ENCODE measurements around the gene SSBP3. TPM values are rescaled to one million over a fixed set of nuclear protein-coding genes. Genes with fewer than 3 reads are reported as not detected.

SSBP3 gene
- total RNA-seq, 1 donor from 2014 or later, result 29.7 TPM

- CTCF ChIA-PET, result interaction anchor here (0.6 kb wide), 1 partner anchor 73 kb away, joined by 4 read pairs; no protein-coding TSS in a partner anchor
- Mint-ChIP-seq H3K27me3 (no peaks in the 10 kb centered on the region), H3K9me3 (no peaks in the 10 kb centered on the region), H3K36me3 (ENCODE audit: low read depth) (peaks cover 5% of the 10 kb centered on the region), H3K27ac (no peak overlapping the region), H3K4me3 (no peak overlapping the region), H3K4me1 (peaks cover 16% of the 10 kb centered on the region)
- intact Hi-C loops (cut with micrococcal nuclease), result no loop called here
- POLR2A ChIA-PET, result no interaction called here
- ATAC-seq (ENCODE audit: low read depth) (no peak), DNase-seq (no peak)
- no peak for TF ChIP-seq CTCF (IDR thresholded peaks at IDR 0.05)
Observed at GRCh38 chr1:54283635-54284385, 122.4 kb downstream of the SSBP3 start.

GRCh38 chr1:54282101-54282847 is 123.9 kb downstream of the SSBP3 start:
- peaks cover 11% of the 10 kb centered on the region for H3K4me1 Mint-ChIP-seq
- intact Hi-C loops (cut with micrococcal nuclease), result no loop called here
- H3K4me3 Mint-ChIP-seq, result no peak overlapping the region
- POLR2A ChIA-PET, result interaction anchor here (0.5 kb wide), 1 partner anchor 26 kb away, joined by 4 read pairs; no protein-coding TSS in a partner anchor
- peaks cover 5% of the 10 kb centered on the region for H3K36me3 Mint-ChIP-seq (ENCODE audit: low read depth)
- H3K27me3 Mint-ChIP-seq, result no peaks in the 10 kb centered on the region
- CTCF ChIA-PET, result no interaction called here
- no peaks in the 10 kb centered on the region for H3K9me3 Mint-ChIP-seq
- H3K27ac Mint-ChIP-seq, result no peak overlapping the region
- ATAC-seq (ENCODE audit: low read depth) (no peak), DNase-seq (no peak)
- TF ChIP-seq CTCF (IDR thresholded peaks at IDR 0.05), result no peak

- ATAC-seq (ENCODE audit: low read depth) (no peak), DNase-seq (no peak)
- no peak overlapping the region for H3K4me3 Mint-ChIP-seq
- intact Hi-C loops (cut with micrococcal nuclease), result no loop called here
- H3K36me3 Mint-ChIP-seq (ENCODE audit: low read depth), result peaks cover 8% of the 10 kb centered on the region
- ChIA-PET POLR2A (no interaction called here), CTCF (no interaction called here)
- no peak for TF ChIP-seq CTCF (IDR thresholded peaks at IDR 0.05)
- H3K4me1 Mint-ChIP-seq, result peaks cover 8% of the 10 kb centered on the region
- no peaks in the 10 kb centered on the region for H3K9me3 Mint-ChIP-seq
- H3K27ac Mint-ChIP-seq, result no peak overlapping the region
- no peaks in the 10 kb centered on the region for H3K27me3 Mint-ChIP-seq
Observed at GRCh38 chr1:54280651-54281050, 125.5 kb downstream of the SSBP3 start.

GRCh38 chr1:54279457-54279856 is 126.7 kb downstream of the SSBP3 start:
- ChIA-PET POLR2A (no interaction called here), CTCF (no interaction called here)
- DNase-seq (no peak), ATAC-seq (ENCODE audit: low read depth) (no peak)
- Mint-ChIP-seq H3K27ac (no peak overlapping the region), H3K36me3 (ENCODE audit: low read depth) (peaks cover 8% of the 10 kb centered on the region), H3K4me3 (no peak overlapping the region), H3K4me1 (peaks cover 8% of the 10 kb centered on the region), H3K27me3 (no peaks in the 10 kb centered on the region), H3K9me3 (no peaks in the 10 kb centered on the region)
- no peak for TF ChIP-seq CTCF (IDR thresholded peaks at IDR 0.05)
- intact Hi-C loops (cut with micrococcal nuclease), result no loop called here

- peaks cover 8% of the 10 kb centered on the region for H3K4me1 Mint-ChIP-seq
- CTCF ChIA-PET, result no interaction called here
- H3K4me3 Mint-ChIP-seq, result no peak overlapping the region
- no peaks in the 10 kb centered on the region for H3K9me3 Mint-ChIP-seq
- ATAC-seq (ENCODE audit: low read depth), result no peak
- TF ChIP-seq CTCF (IDR thresholded peaks at IDR 0.05), result no peak
- peaks cover 8% of the 10 kb centered on the region for H3K36me3 Mint-ChIP-seq (ENCODE audit: low read depth)
- DNase-seq, result no peak
- intact Hi-C loops (cut with micrococcal nuclease), result no loop called here
- H3K27me3 Mint-ChIP-seq, result no peaks in the 10 kb centered on the region
- POLR2A ChIA-PET, result no interaction called here
- H3K27ac Mint-ChIP-seq, result no peak overlapping the region
Observed at GRCh38 chr1:54278941-54279422, 127.2 kb downstream of the SSBP3 start.

Data from activated B cell treated with CpG ODN at 0.5 μM for 24 hours (primary cell).